Neuronal stem cell (in vitro differentiated cells): ENCODE results near the gene PPP3CA.
"Not testable (repeated sequence)": the region's sequence is repeated elsewhere in the genome, so short reads cannot be mapped to it uniquely, and the experiment has no call there.

ENCODE experiments used
- DNase-seq: peaks from one replicate; pipeline ENCODE4 v3.0.0-alpha.2; 2013; ENCODE audit warnings: low spot score
- H2AFZ ChIP-seq: one replicate; pipeline ENCODE4 v1.6.1; 2013; ENCODE audit warnings: mild to moderate bottlenecking, low read length, inconsistent platforms
- H2AK5ac ChIP-seq: 2 replicates; pipeline ENCODE4 v1.6.1; 2013; ENCODE audit warnings: low read depth, mild to moderate bottlenecking, inconsistent platforms, low read length, moderate library complexity, mixed read lengths
- H2BK120ac ChIP-seq: 2 replicates; pipeline ENCODE4 v1.6.1; 2013; ENCODE audit warnings: low read depth, mild to moderate bottlenecking, inconsistent platforms, low read length, moderate library complexity, mixed read lengths
- H2BK12ac ChIP-seq: one replicate; pipeline ENCODE4 v1.6.1; 2013; ENCODE audit warnings: low read length, inconsistent platforms
- H2BK15ac ChIP-seq: 2 replicates; pipeline ENCODE4 v1.6.1; 2013; ENCODE audit warnings: mild to moderate bottlenecking, low read length, inconsistent platforms, mixed read lengths
- H2BK5ac ChIP-seq: one replicate; pipeline ENCODE4 v1.6.1; 2013; ENCODE audit warnings: inconsistent platforms, mild to moderate bottlenecking, low read length, moderate library complexity
- H3K14ac ChIP-seq: one replicate; pipeline ENCODE4 v1.6.1; 2013; ENCODE audit warnings: low read length, inconsistent platforms
- H3K18ac ChIP-seq: 2 replicates; pipeline ENCODE4 v1.6.1; 2013; ENCODE audit warnings: low read length, inconsistent platforms
- H3K23ac ChIP-seq: 2 replicates; pipeline ENCODE4 v1.6.1; 2013; ENCODE audit warnings: low read depth, mild to moderate bottlenecking, mixed read lengths, low read length, inconsistent platforms; ENCODE audit not compliant: poor library complexity
- H3K27ac ChIP-seq: replicated peaks from 3 replicates; pipeline ENCODE4 v1.5.1; 2013; ENCODE audit warnings: low read length, inconsistent platforms
- H3K27me3 ChIP-seq, 3 experiments: 2 replicates each; pipeline ENCODE4 v1.6.1; 2013; ENCODE audit warnings: low read length in 3 of 3, mild to moderate bottlenecking in 2 of 3, inconsistent platforms in 1 of 3, low read depth in 1 of 3, mixed read lengths in 1 of 3, moderate library complexity in 1 of 3; ENCODE audit not compliant: control insufficient read depth in 3 of 3, insufficient read depth in 3 of 3
- H3K36me3 ChIP-seq, 2 donors: replicated peaks in 1 of 2; 2 replicates each; pipeline ENCODE4 v1.6.1; 2013; ENCODE audit warnings: low read length in 2 of 2; ENCODE audit not compliant: control insufficient read depth in 2 of 2, insufficient read depth in 2 of 2
- H3K4ac ChIP-seq: 2 replicates; pipeline ENCODE4 v1.6.1; 2013; ENCODE audit warnings: inconsistent platforms, mild to moderate bottlenecking, low read length, moderate library complexity
- H3K4me1 ChIP-seq, 2 donors: 1 replicate in 1 of 2; 2 replicates in 1 of 2; pipeline ENCODE4 v1.6.1; 2013; ENCODE audit warnings: low read length in 2 of 2, low read depth in 1 of 2; ENCODE audit not compliant: control insufficient read depth in 2 of 2, insufficient read depth in 1 of 2
- H3K4me2 ChIP-seq: one replicate; pipeline ENCODE4 v1.6.1; 2013; ENCODE audit warnings: mild to moderate bottlenecking, low read length, inconsistent platforms; ENCODE audit not compliant: insufficient read depth, poor library complexity, severe bottlenecking
- H3K4me3 ChIP-seq, 2 donors: 2 replicates each; pipeline ENCODE4 v1.5.1; 2013; ENCODE audit warnings: low read length in 2 of 2, mild to moderate bottlenecking in 2 of 2, inconsistent platforms in 1 of 2, moderate library complexity in 1 of 2
- H3K79me1 ChIP-seq: one replicate; pipeline ENCODE4 v1.6.1; 2013; ENCODE audit warnings: low read depth, mild to moderate bottlenecking, inconsistent platforms, low read length, moderate library complexity
- H3K9ac ChIP-seq: one replicate; pipeline ENCODE4 v1.6.1; 2013; ENCODE audit warnings: mild to moderate bottlenecking, low read depth, low read length, inconsistent platforms; ENCODE audit not compliant: poor library complexity
- H3K9me3 ChIP-seq, 2 donors: replicated peaks in 1 of 2; 2 replicates each; pipeline versions ENCODE3 to v1.6.1; 2013; ENCODE audit warnings: low read length in 2 of 2, mild to moderate bottlenecking in 2 of 2, inconsistent platforms in 1 of 2, low read depth in 1 of 2, mixed read lengths in 1 of 2, moderate library complexity in 1 of 2; ENCODE audit not compliant: control insufficient read depth in 2 of 2, insufficient read depth in 1 of 2
- H4K8ac ChIP-seq: one replicate; pipeline ENCODE4 v1.6.1; 2013; ENCODE audit warnings: low read depth, mild to moderate bottlenecking, inconsistent platforms, low read length, moderate library complexity
- H4K91ac ChIP-seq: one replicate; pipeline ENCODE4 v1.6.1; 2013; ENCODE audit warnings: low read length, low read depth, mild to moderate bottlenecking, inconsistent platforms; ENCODE audit not compliant: poor library complexity
- WGBS, 2 donors: extraction: QIAGEN DNeasy Blood & Tissue Kit; methylation state at CpG; one replicate each; pipeline ENCODE4 v1.1.7; 2013; ENCODE audit warnings: missing lambda C conversion rate in 2 of 2, mixed read lengths in 1 of 2; ENCODE audit not compliant: insufficient read length in 2 of 2, insufficient replicate concordance in 1 of 2; ENCODE audit errors: extremely low coverage in 2 of 2; 5-methylcytosine and 5-hydroxymethylcytosine counted together

The PPP3CA gene

GRCh38 chr4:101238706-101239105 is 108.6 kb downstream of the PPP3CA start:
- H3K9ac ChIP-seq, result no peak overlapping the region
- H3K4me3 ChIP-seq, result no peak overlapping the region
- DNase-seq, result no peak
- no peaks in the 10 kb centered on the region for H3K4me1 ChIP-seq
- H3K27ac ChIP-seq, result no peak overlapping the region
- no peak overlapping the region for H3K23ac ChIP-seq
- no peak overlapping the region for H3K4ac ChIP-seq
- H3K79me1 ChIP-seq, result no peaks in the 10 kb centered on the region
- no peaks in the 10 kb centered on the region for H3K27me3 ChIP-seq
- no peak overlapping the region for H3K14ac ChIP-seq
- H2BK5ac ChIP-seq, result no peak overlapping the region
- no peak overlapping the region for H4K8ac ChIP-seq
- H3K18ac ChIP-seq, result no peak overlapping the region
- H2BK12ac ChIP-seq, result no peak overlapping the region
- H2BK15ac ChIP-seq, result no peak overlapping the region
- no peak overlapping the region for H3K4me2 ChIP-seq
- no peaks in the 10 kb centered on the region for H3K9me3 ChIP-seq
- H3K36me3 ChIP-seq, result no peaks in the 10 kb centered on the region
- H2AK5ac ChIP-seq, result no peak overlapping the region
- H2BK120ac ChIP-seq, result no peak overlapping the region
- WGBS, 2 donors, result no CpG with 5 or more reads among the region's 3 CpGs
- H2AFZ ChIP-seq, result no peak overlapping the region
- no peak overlapping the region for H4K91ac ChIP-seq

DNA sequence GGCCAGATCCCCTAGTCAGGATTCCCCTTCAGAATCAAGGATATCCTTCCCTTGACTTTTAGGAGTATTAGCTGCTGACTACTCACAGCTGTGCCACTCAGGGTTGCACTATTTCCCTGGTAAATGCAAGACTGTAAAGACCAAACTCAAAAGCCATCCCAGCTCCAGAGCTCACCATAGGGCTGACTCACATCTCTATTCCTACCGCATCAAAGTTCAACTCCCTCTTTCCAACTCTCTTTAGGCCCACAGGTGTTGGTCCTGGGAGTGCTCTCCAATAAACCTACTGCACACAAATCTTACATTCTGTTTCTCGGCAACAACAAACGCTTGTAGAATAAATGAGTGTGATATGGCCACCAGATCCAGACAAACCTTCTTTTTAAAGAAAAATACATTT is 109.6 kb downstream of the PPP3CA start:
- H3K4me1 ChIP-seq, result no peaks in the 10 kb centered on the region
- no peak overlapping the region for H2BK12ac ChIP-seq
- no peak overlapping the region for H3K9ac ChIP-seq
- H4K91ac ChIP-seq, result no peak overlapping the region
- no peak overlapping the region for H3K4ac ChIP-seq
- no peaks in the 10 kb centered on the region for H3K9me3 ChIP-seq
- H4K8ac ChIP-seq, result no peak overlapping the region
- no peak overlapping the region for H2AFZ ChIP-seq
- no peaks in the 10 kb centered on the region for H3K36me3 ChIP-seq
- H2AK5ac ChIP-seq, result no peak overlapping the region
- H3K27me3 ChIP-seq, result no peaks in the 10 kb centered on the region
- no peak overlapping the region for H2BK5ac ChIP-seq
- no peaks in the 10 kb centered on the region for H3K79me1 ChIP-seq
- H3K23ac ChIP-seq, result no peak overlapping the region
- WGBS, 2 donors, result no CpG with 5 or more reads among the region's 3 CpGs
- H3K4me2 ChIP-seq, result no peak overlapping the region
- no peak overlapping the region for H2BK15ac ChIP-seq
- no peak overlapping the region for H3K4me3 ChIP-seq
- no peak for DNase-seq
- H3K27ac ChIP-seq, result no peak overlapping the region
- H3K18ac ChIP-seq, result no peak overlapping the region
- no peak overlapping the region for H2BK120ac ChIP-seq
- no peak overlapping the region for H3K14ac ChIP-seq

GRCh38 chr4:101236097-101236496 is 111.2 kb downstream of the PPP3CA start:
- no CpG with 5 or more reads among the region's 2 CpGs for WGBS, 2 donors
- Histone ChIP-seq H2BK15ac (no peak overlapping the region), H2BK120ac (no peak overlapping the region), H3K27ac (no peak overlapping the region), H2BK5ac (no peak overlapping the region), H3K14ac (no peak overlapping the region), H3K4me1 (no peaks in the 10 kb centered on the region), H3K23ac (no peak overlapping the region), H3K4me3 (no peak overlapping the region), H3K4me2 (no peak overlapping the region), H3K36me3 (no peaks in the 10 kb centered on the region), H3K18ac (no peak overlapping the region), H3K27me3 (no peaks in the 10 kb centered on the region), H2AK5ac (no peak overlapping the region), H2AFZ (no peak overlapping the region), H3K79me1 (no peaks in the 10 kb centered on the region), H4K8ac (no peak overlapping the region), H2BK12ac (no peak overlapping the region), H3K9ac (no peak overlapping the region), H3K9me3 (no peaks in the 10 kb centered on the region), H3K4ac (no peak overlapping the region), H4K91ac (no peak overlapping the region)
- no peak for DNase-seq

DNA sequence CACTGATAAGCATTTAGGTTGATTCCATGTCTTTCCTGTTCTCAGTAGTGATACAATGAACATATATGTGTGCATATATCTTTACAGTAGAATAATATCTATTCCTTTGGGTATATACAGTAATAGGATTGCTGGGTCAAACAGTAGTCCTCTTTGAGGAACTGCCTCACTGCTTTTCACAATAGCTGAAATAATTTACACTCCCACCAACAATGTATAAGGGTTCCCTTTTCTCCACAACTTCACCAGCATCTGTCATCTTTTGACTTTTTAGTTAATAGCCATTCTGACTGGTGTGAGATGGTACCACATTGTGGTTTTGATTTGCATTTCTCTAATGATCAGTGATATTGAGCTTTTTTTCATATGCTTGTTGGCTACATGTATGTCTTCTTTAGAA is 113.2 kb downstream of the PPP3CA start:
- H3K18ac ChIP-seq, H3K4me2 ChIP-seq, H3K9ac ChIP-seq, H2BK5ac ChIP-seq, H3K9me3 ChIP-seq, H3K14ac ChIP-seq, H3K79me1 ChIP-seq, H4K8ac ChIP-seq, H3K4me3 ChIP-seq, H3K23ac ChIP-seq, H3K27ac ChIP-seq, H2BK120ac ChIP-seq, DNase-seq, H3K36me3 ChIP-seq, H2BK15ac ChIP-seq, H2AFZ ChIP-seq, H3K4ac ChIP-seq, H2AK5ac ChIP-seq, H4K91ac ChIP-seq, H3K27me3 ChIP-seq, H2BK12ac ChIP-seq, H3K4me1 ChIP-seq: not testable (repeated sequence)
